ENCODE data around the gene PDK2. TPM values are rescaled to one million over a fixed set of nuclear protein-coding genes. Genes with fewer than 3 reads are reported as not detected.

Gene PDK2
- polyA plus RNA-seq, 1 donor: 131 TPM

DNA sequence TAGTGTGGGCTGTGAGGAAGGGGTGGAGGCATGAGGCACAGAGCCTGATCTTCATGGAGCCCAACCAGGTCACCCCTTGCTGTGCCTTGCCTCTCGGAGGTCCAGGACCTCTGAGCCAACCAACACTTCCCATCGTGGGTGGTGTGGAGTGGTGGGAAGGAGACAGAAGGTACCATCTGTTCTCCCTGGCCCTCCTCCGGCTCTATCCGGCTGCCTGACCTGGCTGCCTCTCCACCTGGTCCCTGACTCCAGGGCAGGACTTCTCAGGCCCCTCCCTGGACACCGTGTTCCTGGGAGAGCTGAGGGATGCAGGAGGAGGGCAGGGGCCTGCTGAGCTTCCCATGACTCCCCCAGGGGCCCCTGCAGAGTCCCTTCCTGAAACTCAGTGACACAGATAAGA lies 3.9 kb downstream of the PDK2 start:
- no peak for DNase-seq

DNA sequence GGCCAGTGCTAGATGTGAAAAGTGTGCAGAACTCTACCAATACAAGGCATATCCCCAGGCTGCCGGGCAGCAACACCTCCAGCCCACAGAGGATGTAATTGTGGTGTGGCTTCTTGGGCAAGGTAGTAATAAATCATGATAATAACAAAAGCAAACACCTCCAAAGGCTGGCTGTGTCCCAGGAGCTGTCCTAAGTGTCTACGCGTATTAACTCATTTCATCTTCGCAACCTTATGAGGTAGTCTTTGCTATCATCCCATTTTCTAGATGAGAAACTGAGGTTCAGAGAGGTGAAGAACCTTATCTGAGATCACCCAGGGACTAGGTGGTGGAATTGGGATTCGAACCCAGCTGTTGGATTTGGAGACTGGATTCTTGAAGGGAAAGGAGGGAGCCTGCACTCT lies 5.3 kb downstream of the PDK2 start:
- DNase-seq: no peak

DNA sequence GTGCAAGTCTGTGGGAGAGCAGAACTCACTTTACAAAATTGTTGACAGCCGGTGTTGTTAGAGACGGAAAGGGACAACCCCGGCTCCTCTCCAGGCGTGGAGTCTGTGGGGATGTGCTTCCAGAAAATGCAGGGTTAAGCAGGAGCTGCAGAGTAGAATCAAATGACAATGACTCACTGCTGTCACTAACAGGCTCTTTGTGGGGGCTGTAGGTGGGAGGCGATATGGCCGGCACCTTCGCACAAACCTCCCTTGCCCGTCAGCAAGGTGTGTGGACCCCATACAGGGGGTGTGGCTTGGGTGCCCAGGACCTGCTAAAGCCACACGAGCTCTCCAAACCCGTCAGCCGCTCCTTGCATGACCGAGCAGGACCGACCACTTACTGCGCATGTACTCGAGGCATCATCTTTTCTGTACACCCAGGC lies 5.8 kb downstream of the PDK2 start:
- no peak for DNase-seq

DNA sequence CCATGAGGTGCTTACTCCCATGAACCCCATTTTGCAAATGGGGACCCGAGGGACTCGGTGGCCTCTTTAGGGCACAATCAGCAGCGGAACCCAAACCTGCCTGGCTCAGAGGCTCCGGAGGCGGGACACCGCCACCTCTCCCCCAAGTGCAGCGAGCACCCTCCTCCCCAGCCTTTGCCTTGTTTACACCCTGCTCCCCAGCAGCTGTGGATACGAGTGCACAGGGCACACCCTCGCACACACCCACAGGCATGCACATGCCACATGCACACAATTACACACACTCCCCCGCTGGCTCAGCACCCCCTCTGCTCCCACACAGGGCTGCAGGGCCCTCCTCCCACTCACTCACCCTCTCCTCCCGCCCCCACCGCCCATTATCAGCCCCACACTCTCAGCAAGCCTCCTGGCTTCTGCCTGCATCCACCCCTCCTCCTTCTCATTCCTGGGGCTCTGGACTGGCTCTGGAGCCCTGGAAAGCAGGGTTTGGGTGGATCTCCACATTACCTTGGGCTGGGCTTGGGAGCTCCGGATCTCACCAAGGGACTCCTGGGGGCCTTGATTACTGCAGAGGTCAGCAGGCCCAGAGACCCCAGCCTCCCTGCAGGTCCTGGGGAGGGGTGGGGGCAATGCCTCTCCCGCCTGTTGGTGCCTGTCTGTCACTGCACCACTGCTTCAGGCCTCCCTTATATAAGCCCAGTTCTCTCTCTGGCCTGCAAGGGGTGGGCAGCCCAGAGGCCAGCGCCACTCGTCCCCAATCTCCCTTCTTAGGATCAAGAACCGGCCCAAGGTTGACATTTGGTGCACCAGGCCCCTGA lies 6.4 kb downstream of the PDK2 start:
- DNase-seq: no peak

DNA sequence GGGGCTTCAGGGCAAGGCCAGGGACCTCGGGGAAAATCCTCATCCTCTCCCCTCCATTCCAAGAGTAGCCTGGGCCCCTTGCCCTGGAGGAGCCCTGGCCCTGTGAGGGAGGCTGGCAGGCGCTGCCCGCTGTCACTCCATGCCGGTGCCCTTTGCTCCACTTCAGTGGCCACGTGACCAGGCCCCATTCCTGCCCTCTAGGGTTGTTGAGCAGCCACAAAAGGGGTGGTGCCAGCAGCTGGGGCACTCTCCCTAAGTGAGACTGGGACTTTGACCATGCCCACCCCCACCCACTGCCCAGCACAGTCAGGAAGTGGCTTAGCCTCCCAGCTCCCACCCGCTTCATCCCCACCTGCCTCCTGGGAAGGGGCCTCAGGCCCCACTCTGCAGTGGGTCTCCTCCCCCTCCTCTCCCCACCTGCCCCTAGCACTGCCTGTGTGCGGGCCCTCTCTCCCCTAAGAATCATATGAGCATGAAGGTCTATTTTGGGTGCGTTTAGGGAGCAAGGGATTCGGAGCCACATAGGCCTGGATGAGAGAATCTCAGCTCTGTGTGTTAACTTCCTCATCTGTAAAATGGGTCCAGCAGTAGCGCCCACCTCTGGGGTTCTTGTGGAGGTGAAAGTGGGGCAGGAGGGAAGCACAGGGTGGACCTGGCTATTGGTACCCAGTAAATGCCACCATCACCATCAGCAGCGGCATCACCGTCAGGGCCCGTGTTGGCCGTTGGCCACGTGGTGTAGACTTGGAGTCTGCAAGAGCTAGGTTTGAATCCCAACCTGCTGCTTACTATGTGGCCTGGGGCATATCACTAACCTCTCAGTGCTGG lies 7.2 kb downstream of the PDK2 start:
- no peak for DNase-seq

DNA sequence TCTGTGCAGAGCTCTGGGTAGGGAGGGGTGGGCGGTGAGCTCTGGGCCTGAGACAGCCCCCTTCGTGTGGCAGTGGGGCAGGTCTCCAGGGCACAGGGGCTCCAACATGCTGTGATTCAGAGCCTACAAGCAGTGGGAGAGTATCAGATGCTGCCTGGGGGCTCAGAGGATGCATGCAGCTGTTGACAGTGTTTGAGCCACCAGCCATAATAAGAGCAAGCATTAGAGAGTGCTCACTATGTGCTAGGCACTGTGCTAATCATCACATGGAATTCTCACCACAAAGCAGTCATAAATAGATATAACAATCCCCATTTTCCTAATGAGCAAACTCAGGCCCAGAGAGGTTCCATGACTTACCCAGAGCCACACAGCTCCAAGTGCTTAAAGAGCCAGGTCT lies 8.1 kb downstream of the PDK2 start:
- DNase-seq: no peak

DNA sequence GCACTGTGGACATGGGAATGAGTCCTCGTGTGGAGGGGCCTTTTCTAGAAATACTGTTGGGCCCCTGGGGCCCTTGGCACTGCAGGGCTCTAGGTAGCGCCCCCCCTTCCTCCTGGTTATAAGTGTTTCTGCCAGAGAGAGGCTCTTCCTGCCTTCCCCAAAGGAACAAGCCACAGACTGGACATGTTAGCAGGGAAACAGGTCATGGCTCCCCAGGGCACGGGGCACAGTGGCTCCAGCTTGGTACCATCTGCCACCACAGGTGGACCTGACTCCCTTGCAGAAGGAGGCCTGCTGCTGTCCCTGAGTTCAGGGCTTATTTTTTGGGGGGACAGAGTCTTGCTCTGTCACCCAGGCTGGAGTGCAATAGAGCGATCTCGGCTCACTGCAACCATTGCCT lies 8.8 kb downstream of the PDK2 start:
- no peak for DNase-seq

DNA sequence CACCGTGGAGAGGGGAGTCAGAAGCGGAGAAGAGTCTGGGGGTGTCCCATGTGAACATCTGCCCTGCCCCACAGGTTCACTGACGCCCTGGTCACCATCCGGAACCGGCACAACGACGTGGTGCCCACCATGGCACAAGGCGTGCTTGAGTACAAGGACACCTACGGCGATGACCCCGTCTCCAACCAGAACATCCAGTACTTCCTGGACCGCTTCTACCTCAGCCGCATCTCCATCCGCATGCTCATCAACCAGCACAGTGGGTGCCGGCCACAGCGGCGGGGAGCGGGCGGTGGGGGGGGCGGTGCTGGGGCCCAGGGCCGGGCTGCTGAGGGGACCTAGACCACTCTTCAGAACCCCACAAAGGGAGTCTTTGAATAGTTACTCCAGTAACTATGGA lies 10.7 kb downstream of the PDK2 start:
- no peak for DNase-seq

DNA sequence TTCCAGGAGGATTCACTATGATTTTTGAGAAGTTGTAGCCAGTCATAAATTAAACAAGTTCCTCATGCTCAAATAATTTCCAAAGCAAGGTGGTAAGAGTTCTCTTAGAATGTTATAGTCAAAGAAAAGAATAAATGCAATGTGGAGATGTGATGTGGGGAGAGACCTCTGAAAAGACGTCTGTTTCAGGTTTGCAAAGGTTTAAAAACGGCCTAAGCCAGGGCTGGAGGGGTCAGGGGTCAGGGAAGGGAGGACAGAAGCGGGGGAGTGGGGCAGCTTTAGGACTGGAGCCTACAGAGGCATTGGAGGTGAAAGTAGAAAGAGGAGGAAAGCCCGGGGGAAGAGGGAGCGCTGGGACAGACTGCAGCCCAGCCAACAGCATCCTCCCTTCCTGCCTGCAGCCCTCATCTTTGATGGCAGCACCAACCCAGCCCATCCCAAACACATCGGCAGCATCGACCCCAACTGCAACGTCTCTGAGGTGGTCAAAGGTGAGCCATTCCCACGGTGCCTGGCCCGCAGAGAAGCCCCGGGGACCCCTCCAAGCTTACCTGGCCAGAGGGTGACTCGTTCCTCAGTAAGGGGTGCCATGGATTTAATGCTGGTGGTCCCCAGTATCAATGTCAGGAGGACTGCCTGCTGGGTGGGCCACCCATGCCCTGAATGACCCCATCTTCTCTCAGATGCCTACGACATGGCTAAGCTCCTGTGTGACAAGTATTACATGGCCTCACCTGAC lies 11.4 kb downstream of the PDK2 start:
- no peak for DNase-seq

DNA sequence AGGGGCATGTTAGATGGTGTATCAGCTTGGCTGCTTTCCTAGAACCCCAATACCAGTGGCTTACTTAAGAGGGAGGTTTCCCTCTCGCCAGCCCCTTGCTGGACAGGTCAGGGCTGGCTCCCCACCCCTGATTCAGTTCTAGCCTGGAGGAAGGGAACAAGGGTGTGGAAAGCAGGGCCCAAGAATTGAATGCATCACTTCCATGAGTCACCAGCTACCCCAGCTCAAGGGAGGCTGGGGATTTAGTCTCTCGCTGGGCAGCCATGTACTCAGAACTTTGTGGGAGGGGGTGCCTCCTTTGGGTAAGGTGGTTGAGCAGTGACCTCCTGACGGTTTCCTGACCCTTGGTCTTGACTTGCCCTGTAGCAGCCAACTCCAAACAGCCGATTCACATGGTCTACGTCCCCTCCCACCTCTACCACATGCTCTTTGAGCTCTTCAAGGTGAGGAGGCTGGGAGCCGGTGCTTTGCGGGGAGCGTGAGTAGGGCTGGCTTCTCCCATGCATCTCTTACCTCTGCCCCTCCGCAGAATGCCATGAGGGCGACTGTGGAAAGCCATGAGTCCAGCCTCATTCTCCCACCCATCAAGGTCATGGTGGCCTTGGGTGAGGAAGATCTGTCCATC lies 12.8 kb downstream of the PDK2 start:
- no peak for DNase-seq

DNA sequence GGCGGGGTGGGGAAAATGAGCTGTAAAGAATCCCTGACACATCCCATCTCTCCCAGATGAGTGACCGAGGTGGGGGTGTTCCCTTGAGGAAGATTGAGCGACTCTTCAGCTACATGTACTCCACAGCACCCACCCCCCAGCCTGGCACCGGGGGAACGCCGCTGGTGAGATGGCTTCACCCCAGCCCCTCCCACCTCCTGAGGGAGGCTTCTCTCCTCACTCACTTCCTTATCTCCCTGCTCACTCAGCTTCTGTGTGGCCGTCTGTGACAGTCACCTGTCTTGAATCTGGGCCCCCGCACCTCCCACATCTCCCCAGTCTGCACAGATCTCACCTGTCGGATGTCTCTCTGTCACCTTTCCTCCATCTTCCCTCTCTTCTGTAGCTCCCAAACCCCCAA lies 13.4 kb downstream of the PDK2 start:
- DNase-seq: no peak

DNA sequence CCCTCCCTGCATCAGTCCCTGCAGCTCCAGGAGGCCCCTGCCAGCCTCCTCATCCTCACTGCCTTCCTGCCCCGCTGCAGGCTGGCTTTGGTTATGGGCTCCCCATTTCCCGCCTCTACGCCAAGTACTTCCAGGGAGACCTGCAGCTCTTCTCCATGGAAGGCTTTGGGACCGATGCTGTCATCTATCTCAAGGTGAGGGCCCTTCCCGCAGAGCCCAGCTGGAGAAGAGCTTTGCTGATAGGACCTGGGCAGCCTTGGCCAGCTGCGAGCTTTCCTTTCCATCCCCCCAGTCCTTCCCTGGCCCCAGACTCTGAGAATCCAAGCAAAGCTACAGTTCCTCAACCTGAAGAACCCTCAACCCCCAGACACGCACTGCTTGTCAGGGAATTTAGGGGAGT lies 14.1 kb downstream of the PDK2 start:
- no peak for DNase-seq

DNA sequence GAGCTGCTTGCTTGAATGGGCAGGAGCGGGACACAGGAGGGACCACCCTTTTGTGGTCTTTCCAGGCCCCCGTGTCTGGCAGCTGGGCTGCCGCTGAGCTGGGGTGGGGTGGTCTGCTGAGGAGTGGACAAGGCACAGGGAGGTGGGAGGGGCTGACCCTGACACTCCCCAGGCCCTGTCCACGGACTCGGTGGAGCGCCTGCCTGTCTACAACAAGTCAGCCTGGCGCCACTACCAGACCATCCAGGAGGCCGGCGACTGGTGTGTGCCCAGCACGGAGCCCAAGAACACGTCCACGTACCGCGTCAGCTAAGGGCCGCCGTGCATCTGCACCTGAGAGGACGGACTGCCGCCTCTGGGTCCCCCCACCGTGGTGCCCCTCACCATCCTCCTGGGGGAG lies 14.6 kb downstream of the PDK2 start:
- no peak for DNase-seq

DNA sequence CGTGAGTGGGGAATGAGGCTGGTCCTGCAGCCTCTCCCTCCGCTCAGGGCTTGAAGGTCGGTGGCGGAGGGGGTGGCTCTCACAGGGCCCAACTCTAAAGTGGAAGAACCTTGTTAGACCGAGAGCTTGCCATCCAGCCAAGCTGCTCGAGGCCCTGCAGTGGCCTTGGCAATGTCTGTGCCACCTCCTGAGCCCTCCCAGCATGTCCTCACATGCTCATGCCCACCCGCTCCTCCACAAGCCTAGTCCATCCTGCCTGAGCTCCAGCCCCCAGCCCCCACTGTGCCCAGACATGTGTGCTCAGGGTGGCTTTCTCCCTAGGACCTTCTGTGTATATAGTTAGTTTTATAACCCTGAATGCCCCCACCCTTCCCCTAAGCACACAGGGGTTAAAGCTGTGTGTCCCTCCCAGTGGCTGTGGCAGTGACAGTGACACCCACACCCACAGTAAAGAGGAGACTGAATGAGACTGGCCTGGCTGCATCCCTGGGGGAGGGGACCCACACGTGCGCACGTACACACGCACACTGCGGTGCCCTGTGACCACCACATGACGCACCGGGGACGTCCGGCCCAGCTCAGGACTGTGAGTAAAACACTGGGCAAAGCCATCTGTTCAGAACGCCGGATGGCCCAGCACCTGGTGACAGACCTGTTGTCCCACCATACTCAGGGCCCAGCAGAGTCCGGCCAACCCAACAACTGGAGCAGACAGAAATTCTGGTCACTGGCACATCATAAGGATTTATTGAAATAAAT lies 15.6 kb downstream of the PDK2 start:
- DNase-seq: no peak

DNA sequence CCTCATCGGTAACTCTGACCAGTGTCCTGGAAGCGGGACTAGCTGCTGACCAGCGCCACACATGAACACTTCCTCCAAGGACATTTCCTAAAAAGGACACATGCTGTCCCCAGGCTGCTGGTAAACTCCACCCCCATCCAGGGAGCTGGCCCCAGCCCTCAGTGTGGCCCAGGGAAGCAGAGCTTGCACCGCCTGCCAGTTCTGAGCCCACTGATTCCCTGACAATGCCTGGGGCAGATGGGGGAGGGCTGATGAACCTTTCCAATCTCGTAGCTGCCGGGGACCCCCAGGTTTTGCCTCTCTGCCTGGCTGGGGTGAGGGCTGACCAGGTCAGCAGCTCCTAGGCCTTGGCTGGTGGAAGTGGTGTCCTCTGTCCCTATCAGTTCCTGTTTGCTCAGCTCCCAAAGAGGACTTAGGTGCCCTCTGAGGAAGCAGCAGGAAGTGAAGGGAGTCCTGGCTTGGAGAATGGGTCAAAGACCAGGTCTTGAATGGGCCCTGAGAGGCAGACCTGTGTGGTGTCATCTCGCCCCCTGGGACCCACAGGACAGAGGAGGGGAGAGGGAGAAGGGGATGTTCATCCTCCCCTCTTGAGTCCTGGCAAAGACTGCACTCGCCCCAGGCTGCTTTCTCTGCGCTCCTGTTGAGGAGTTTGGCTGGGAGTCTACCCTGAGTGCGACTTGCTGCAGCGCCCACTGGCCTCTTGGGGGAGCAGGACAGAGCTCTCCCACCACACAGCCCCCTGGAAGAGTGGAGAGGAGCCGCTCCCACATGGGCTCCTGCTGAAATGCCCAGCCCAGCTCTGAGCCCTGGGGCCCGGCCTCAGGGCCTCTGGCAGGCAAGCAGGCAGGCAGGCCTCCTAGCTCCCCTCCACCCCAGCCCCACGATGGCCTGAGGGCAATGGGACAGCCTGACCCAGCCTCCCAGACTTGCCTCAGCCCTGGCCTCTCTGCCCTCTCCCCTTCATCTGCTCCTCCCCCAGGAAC lies 16.8 kb downstream of the PDK2 start:
- no peak for DNase-seq

DNA sequence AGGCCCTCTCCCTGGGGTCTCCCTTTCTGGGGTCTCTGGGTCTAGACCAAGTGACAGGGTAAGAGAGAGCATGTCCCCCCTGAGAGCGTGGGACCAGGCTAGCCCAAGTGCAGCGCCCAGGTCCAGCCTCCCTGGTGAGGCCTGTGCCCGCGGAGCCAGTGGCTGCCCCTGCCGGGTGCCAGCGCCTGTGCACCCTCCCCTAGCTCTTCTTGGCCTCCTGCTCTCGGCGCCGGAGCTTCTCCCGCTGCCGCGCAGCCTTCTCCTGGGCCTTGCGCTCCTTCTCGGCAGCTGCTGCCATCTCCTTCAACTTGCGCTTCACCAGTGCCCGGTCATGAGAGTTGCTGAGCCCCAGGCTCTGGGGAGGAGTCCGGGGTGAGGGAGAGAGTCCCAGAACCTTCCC lies 17.5 kb downstream of the PDK2 start:
- no peak for DNase-seq

DNA sequence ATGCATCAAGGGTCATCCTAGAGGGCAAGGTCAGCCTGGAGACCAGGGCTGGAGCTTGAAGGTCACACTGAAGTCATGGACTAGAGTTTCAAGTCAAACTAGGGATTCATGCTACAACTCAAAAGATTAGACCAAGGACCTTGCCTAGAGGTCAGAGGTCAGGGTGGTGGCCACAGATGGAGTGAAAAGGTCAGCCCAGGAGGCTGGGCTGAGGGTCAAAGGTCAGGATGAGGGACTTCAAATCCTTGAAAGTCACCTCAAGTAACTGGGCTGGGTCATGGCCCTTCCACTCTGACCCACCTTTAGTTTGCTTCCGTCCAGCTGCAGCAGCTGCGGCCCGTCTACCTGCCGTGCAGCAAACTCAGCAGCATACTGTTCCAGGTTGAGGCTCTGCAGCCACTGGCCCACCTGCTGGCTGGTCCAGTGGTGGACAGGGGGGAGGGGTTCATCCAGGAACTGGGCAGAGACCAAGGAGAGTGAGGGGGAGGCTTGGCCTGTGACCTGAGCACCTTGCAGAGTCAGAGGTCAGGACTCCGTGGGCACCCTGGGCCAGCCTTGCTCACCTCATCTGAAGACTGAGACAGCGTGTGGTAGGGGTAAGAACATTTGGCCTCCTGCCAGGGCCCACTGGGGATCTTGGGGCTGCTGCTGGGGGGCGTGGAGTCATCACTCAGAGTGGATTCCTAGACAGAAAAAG lies 18.6 kb downstream of the PDK2 start:
- no peak for DNase-seq

DNA sequence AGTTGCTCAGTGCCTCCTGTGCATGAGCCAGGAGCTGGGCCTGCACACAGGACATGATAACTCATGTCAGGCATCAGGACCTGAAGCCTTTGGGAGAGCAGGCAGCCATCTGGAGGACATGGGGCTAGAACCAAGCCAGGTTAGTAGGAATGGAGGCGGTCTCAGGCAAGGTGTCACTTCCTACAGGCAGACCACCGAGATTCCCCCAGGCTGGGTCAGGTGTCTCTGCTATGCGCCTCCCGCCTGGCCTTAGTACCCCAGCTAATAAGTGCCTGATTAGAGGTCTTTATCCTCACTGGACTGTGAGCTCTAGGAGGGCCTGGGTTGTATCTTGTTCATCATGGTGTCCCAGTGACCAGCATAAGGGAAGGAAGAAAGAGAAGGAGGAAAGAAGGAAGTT lies 19.2 kb downstream of the PDK2 start:
- no peak for DNase-seq

DNA sequence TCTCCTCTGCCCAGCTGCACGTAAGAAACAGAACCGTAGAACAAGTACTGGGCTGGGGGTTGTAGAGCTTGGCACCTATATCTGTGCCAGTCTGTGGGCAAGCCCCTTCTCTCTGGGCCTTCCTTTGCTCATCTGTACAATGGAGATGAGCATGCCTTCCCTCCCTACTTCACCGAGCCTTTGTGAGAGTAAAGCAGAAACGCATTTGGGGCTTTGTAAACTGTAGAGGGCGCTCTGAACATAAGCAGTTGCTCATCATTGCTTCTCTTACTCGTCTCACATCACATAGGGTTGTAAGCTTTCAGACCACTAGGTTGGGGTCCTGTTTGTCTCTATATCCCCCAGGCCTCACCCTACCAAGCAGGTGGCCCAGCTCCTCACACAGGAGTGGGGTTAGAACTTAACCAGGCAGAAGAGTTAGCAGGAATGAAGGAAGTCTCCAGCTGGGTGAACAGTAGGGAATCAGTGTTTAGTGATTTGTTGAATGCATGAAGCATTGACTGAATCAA lies 19.8 kb downstream of the PDK2 start:
- DNase-seq: no peak

DNA sequence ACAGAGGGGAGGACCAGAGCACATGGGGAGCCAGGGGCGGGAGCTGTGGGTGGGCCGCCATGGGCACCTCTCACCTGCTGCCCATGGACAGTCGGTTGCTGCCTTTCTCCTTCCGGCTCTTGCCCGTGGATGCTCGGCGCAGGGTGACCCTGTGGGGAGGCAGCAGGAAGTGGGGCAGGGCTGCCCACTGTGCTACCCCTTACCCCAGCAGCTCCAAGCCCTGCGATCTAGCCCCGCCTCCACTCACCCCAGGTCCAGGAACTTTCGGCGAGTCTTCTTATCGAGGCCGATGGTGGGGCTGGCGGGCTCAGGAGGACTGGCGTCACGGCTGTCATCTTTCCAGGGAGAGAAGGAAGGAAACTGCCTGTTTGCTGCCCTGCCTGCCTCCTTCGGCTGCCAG lies 20.6 kb downstream of the PDK2 start:
- DNase-seq: no peak
